Measurements from ENCODE around the gene SDHAF2. TPM values are rescaled to one million over a fixed set of nuclear protein-coding genes. Genes with fewer than 3 reads are reported as not detected.

Gene SDHAF2
- total and polyA plus RNA-seq, 2 of the 13 experiments (the other 11 are each of a cell fraction or from before 2014, with no cell fraction given): 44.2 to 70.4 TPM

DNA sequence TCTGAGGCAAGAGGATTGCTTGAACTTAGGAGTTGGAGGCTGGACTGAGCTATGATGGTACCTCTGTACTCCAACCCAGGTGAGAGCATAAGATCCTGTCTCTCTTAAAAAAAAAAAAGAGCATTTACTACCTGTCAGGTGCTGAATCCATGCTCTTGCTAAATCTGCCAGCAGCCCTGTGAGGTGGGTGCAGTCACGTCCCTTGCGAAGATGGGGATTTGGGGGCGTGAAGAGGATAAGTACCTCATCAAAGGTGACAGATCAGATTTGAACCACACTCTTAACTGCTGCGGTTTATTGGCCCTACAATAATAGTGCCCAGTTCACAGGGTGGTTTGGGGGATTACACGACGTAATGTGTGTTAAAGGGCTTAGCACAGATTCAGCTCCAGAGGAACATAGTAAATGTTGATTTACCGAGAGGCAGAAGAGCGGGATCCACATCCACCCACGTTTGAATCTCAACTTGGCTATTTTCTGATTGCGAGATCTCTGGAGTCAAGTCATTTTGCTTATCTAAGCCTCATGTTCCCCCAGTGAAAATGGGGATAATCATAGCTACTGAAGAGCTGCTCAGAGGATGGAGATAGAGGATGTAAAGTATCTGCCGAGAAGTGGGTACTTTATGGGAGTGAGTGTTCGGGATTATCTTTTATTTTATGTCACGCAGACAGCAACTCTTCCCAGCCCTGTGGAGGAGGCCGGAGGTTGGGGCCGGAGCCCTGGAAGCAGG, 50.5 kb downstream of the SDHAF2 start:
- no peak for FAIRE-seq
- H3K36me3 ChIP-seq (replicated peaks in 1 of 2; ENCODE audit: control insufficient read depth in 1 of 2, insufficient read depth in 2 of 2, low read length in 2 of 2): no peaks in the 10 kb centered on the region
- ATAC-seq: no peak
- in situ Hi-C loops (cut with HindIII; ENCODE audit: extremely low pct_ligation_motif_present, low pct_unique_long_range_greater_than_20kb): no loop called here
- H3K4me3 ChIP-seq (replicated peaks in 1 of 3; ENCODE audit: insufficient read depth in 1 of 3, low read depth in 2 of 3, low read length in 3 of 3): no peak overlapping the region
- H3K4me2 ChIP-seq (ENCODE audit: low read depth, low read length): no peak overlapping the region
- 55% methylated on average over 13 of the region's 15 CpGs for WGBS (ENCODE audit: low lambda C conversion rate)
- TF ChIP-seq JDP2 (CRISPR knock-in tag; IDR thresholded peaks at IDR 0.05; ENCODE audit: borderline replicate concordance) (no peak), SRF (IDR thresholded peaks at IDR 0.05; ENCODE audit: low read depth, low read length) (no peak), ZBTB46 (CRISPR knock-in tag; IDR thresholded peaks at IDR 0.05; ENCODE audit: borderline replicate concordance) (no peak), FOXA1 (IDR thresholded peaks at IDR 0.05) (no peak), FOXA1 (CRISPR knock-in tag; IDR thresholded peaks at IDR 0.05) (no peak), U2AF2 (IDR thresholded peaks at IDR 0.05; ENCODE audit: low read depth, low read length) (no peak), ZNF772 (CRISPR knock-in tag; IDR thresholded peaks at IDR 0.05) (no peak), ATAD3A (CRISPR knock-in tag; IDR thresholded peaks at IDR 0.05) (no peak), ZNF788 (CRISPR knock-in tag; IDR thresholded peaks at IDR 0.05; ENCODE audit: borderline replicate concordance) (no peak), MAZ (IDR thresholded peaks at IDR 0.05; ENCODE audit: borderline replicate concordance, low read depth, low read length) (no peak), MAZ (CRISPR knock-in tag; IDR thresholded peaks at IDR 0.05; ENCODE audit: low read depth) (no peak), PBX2 (CRISPR knock-in tag; IDR thresholded peaks at IDR 0.05) (no peak), NCOA2 (CRISPR knock-in tag; IDR thresholded peaks at IDR 0.05) (no peak), KDM5A (IDR thresholded peaks at IDR 0.05; ENCODE audit: borderline replicate concordance, low read length) (no peak), NONO (IDR thresholded peaks at IDR 0.05) (no peak), NONO (CRISPR knock-in tag; conservative IDR thresholded peaks at IDR 0.05) (no peak)
- peaks cover 2 to 34% of the 10 kb centered on the region in 2 experiments; a peak in 4 of 5 replicates for H3K27me3 ChIP-seq (ENCODE audit: control insufficient read depth in 1 of 2, insufficient read depth in 2 of 2, low read length in 2 of 2)
- no peak overlapping the region for H3K9ac ChIP-seq (ENCODE audit: insufficient read depth, low read depth, low read length)
- no peak overlapping the region for H2AFZ ChIP-seq (ENCODE audit: low read length)
- H3K9me3 ChIP-seq (ENCODE audit: low read length): no peaks in the 10 kb centered on the region
- POLR2A ChIA-PET: no interaction called here
- CTCF ChIA-PET (ENCODE audit: low intra/inter-chr PET ratio, low total read pairs): interaction anchor here (5.8 kb wide), 1 partner anchor 35 kb away, joined by 87 read pairs; no protein-coding TSS in a partner anchor
- H3K79me2 ChIP-seq (ENCODE audit: insufficient read depth, low read length): no peaks in the 10 kb centered on the region
- no peak overlapping the region for H3K27ac ChIP-seq (ENCODE audit: extremely low read length, insufficient read depth, low read length)
- intact Hi-C loops (cut with micrococcal nuclease; ENCODE audit: unreplicated experiment): no loop called here
- H4K20me1 ChIP-seq (ENCODE audit: insufficient read depth, low read length): no peaks in the 10 kb centered on the region
- peaks cover 43% of the 10 kb centered on the region for H3K4me1 ChIP-seq (ENCODE audit: insufficient read depth, low read length)
- no peak for DNase-seq (ENCODE audit: low spot score)
- BruUV-seq (replicated peaks): no TSS peak
